Osteocyte (in vitro differentiated cells): Measurements from ENCODE around the gene TCHP. TPM values are rescaled to one million over a fixed set of nuclear protein-coding genes. Genes with fewer than 3 reads are reported as not detected.

Experiments used
- DNase-seq: peaks from one replicate; pipeline ENCODE4 v3.0.0; 2021; ENCODE audit warnings: mixed read lengths; ENCODE audit not compliant: unreplicated experiment; ENCODE audit errors: extremely low spot score
- H3K27ac Mint-ChIP-seq: one replicate; pipeline ENCODE4 v1.8.0; 2021; ENCODE audit warnings: mild to moderate bottlenecking, mixed read lengths; ENCODE audit not compliant: unreplicated experiment
- H3K27me3 Mint-ChIP-seq: one replicate; pipeline ENCODE4 v1.8.0; 2021; ENCODE audit warnings: mixed read lengths; ENCODE audit not compliant: unreplicated experiment
- H3K36me3 Mint-ChIP-seq: one replicate; pipeline ENCODE4 v1.8.0; 2021; ENCODE audit warnings: mixed read lengths; ENCODE audit not compliant: unreplicated experiment
- H3K4me1 Mint-ChIP-seq: one replicate; pipeline ENCODE4 v1.8.0; 2021; ENCODE audit warnings: mixed read lengths; ENCODE audit not compliant: unreplicated experiment
- H3K4me3 Mint-ChIP-seq: one replicate; pipeline ENCODE4 v1.8.0; 2021; ENCODE audit warnings: mild to moderate bottlenecking, moderate library complexity, mixed read lengths; ENCODE audit not compliant: unreplicated experiment
- H3K9me3 Mint-ChIP-seq: one replicate; pipeline ENCODE4 v1.8.0; 2021; ENCODE audit warnings: mixed read lengths; ENCODE audit not compliant: unreplicated experiment
- total RNA-seq: library from RNA; stranded (reverse); gene quantifications from 2 replicates; pipeline ENCODE4 v1.2.1, GENCODE V29; 2021
- TF ChIP-seq, protein P1 (sequence below): fragments of 200-600 bp; sonication (generic); IDR thresholded peaks from 2 replicates; pipeline ENCODE4 v1.5.0; 2021; ENCODE audit warnings: antibody characterized with exemption, mild to moderate bottlenecking, moderate library complexity

The TCHP gene
- total RNA-seq, 1 donor from 2014 or later: 14.4 TPM

DNA sequence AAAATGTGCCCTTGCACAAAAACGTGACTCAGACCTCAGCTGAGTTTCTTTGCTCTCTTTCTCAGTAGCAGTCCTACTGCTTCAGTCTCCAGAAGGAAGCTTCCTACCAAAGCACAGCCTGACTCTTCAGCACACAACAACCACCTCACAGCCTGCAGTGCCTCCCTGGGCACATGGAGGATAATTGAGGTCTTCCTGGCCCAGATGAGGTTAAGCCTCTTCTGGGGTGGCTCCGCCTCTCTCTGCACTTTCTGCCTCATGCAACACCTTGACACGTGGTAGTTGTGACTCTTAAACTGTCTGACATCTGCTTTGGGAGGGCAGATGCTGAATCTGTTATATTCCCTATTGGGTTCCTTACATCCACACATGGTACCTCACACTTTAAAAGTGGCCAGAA, 62.3 kb downstream of the TCHP start:
- no peak overlapping the region for H3K27ac Mint-ChIP-seq
- no peak for DNase-seq
- peaks cover 46% of the 10 kb centered on the region for H3K36me3 Mint-ChIP-seq
- H3K4me1 Mint-ChIP-seq: no peaks in the 10 kb centered on the region
- TF ChIP-seq, protein P1, sequence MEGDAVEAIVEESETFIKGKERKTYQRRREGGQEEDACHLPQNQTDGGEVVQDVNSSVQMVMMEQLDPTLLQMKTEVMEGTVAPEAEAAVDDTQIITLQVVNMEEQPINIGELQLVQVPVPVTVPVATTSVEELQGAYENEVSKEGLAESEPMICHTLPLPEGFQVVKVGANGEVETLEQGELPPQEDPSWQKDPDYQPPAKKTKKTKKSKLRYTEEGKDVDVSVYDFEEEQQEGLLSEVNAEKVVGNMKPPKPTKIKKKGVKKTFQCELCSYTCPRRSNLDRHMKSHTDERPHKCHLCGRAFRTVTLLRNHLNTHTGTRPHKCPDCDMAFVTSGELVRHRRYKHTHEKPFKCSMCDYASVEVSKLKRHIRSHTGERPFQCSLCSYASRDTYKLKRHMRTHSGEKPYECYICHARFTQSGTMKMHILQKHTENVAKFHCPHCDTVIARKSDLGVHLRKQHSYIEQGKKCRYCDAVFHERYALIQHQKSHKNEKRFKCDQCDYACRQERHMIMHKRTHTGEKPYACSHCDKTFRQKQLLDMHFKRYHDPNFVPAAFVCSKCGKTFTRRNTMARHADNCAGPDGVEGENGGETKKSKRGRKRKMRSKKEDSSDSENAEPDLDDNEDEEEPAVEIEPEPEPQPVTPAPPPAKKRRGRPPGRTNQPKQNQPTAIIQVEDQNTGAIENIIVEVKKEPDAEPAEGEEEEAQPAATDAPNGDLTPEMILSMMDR: no peak
- H3K27me3 Mint-ChIP-seq: no peaks in the 10 kb centered on the region
- no peaks in the 10 kb centered on the region for H3K9me3 Mint-ChIP-seq
- no peak overlapping the region for H3K4me3 Mint-ChIP-seq

DNA sequence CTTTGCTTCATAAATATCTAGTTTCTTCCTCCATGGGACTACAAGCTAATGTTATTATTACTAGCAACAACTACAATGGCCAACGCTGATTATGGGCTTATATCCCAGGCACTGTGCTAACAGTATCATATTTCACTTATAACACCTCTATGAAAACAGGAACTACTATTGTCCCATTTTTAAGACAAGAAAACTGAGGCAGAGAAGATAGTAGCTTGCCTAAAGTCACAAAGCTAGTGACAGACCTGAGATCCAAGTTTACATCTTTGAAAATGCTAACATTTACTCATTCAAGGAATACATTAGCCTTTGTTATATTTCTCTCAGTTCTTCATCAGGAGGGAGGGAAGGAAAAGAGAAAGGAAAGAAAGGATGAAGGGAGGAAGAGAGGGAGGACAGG, 63.3 kb downstream of the TCHP start:
- TF ChIP-seq, protein P1: no peak
- Mint-ChIP-seq H3K27ac (no peak overlapping the region), H3K27me3 (no peaks in the 10 kb centered on the region), H3K9me3 (no peaks in the 10 kb centered on the region), H3K36me3 (peaks cover 46% of the 10 kb centered on the region), H3K4me1 (no peaks in the 10 kb centered on the region), H3K4me3 (no peak overlapping the region)
- DNase-seq: no peak

DNA sequence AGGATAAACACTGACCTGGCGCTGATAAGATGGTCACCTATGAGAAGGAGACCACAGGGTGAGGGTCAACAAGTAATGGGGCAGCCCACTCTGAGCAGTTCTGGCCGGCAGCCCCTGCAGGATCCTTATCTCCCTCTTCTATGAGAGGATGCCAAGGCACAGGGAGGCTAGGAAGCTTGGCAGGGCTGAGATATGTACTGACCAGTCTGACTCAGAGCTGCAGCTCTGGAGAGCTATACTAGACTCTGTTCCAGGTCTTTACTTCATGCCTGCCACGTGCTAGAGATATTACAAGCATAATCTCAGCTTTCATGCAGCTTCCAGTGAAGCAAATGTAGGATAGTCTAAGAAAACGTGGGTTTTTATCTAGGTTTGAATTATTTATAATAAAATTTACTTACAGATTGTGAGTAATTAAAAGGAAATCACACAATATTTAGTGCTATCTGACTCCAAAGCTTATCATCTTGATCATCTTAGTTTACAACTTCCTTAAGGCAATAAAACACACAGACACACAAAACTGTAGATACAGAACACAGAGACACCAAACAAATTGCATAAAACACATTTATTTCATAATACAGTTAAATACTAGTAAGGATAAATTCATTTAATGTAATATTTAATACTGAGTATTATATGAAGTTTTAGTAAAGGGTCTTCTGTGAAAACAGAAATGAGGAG, 63.8 kb downstream of the TCHP start:
- no peak for DNase-seq
- no peak overlapping the region for H3K27ac Mint-ChIP-seq

DNA sequence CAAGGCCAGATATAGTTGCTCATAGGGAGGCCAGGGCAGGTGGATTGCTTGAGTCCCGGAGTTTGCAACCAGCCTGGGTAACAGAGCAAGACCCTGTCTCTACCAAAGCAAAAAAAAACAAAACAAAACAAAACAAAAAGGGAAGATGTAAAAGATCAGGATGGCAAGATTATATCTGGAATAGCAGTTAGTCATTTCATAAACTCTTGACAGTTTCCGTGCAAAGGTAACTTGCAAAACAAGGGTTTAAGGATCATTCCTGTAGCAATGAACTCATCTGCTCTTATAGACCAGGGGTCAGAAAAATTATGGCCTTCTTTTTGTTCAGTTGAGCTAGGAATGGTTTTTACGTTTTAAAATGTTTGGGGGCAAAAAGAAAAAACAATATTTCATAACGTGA, 66.5 kb downstream of the TCHP start:
- Mint-ChIP-seq H3K36me3 (peaks cover 32% of the 10 kb centered on the region), H3K4me1 (no peaks in the 10 kb centered on the region), H3K9me3 (no peaks in the 10 kb centered on the region), H3K4me3 (no peak overlapping the region), H3K27me3 (no peaks in the 10 kb centered on the region), H3K27ac (no peak overlapping the region)
- TF ChIP-seq, protein P1: no peak
- DNase-seq: no peak

More for the DNA sequence above, 63.8 kb downstream of the TCHP start:
- Mint-ChIP-seq H3K9me3 (no peaks in the 10 kb centered on the region), H3K36me3 (peaks cover 41% of the 10 kb centered on the region), H3K4me1 (no peaks in the 10 kb centered on the region), H3K27me3 (no peaks in the 10 kb centered on the region), H3K4me3 (no peak overlapping the region)
- TF ChIP-seq, protein P1: no peak

DNA sequence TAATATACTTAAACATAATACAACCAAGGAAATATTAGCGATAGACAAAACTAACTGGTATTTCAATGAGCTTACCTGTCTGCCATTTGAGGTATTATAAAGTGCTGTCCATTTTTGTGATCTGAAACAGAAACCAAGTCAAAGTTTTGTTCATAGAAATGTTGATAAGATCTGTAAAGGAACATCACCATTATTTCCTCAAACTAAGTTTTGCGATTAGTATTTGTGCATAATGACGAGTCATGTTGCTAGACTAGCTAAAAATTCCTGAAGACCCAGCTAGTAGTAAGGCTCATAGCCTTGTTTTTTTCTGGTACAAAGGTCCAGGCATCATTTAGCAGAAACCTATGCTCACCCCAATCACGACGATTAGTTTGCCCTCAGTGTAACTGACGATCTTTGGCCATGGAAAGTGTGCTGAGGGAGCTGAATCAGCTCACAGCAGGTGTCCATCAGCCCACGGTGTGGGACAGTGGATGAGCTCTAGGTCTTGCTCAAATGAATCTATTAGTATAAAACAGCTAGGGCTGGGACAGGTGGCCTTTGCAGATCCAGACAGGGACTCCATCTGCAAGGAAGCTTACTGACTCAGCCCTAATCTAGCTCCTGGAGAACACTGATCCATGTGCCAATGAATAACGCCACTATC, 67.4 kb downstream of the TCHP start:
- TF ChIP-seq, protein P1: no peak
- H3K36me3 Mint-ChIP-seq: peaks cover 36% of the 10 kb centered on the region
- no peak overlapping the region for H3K4me3 Mint-ChIP-seq
- H3K27me3 Mint-ChIP-seq: no peaks in the 10 kb centered on the region
- H3K27ac Mint-ChIP-seq: no peak overlapping the region
- DNase-seq: no peak
- no peaks in the 10 kb centered on the region for H3K9me3 Mint-ChIP-seq
- H3K4me1 Mint-ChIP-seq: no peaks in the 10 kb centered on the region
